GM23248 (cell line): ENCODE results near the gene DPP6. TPM values are rescaled to one million over a fixed set of nuclear protein-coding genes. Genes with fewer than 3 reads are reported as not detected.

Source experiments
- DNase-seq: peaks from one replicate; pipeline ENCODE4 v3.0.0-alpha.2; 2015
- H2AFZ ChIP-seq: fragments of 200-600 bp; sonication (generic); 2 replicates; pipeline ENCODE4 v1.6.1; 2016; ENCODE audit warnings: antibody characterized with exemption
- H3F3A ChIP-seq: fragments of 200-600 bp; sonication (generic); 2 replicates; pipeline ENCODE4 v1.6.1; 2016; ENCODE audit warnings: mild to moderate bottlenecking, antibody characterized with exemption, mixed run types; ENCODE audit not compliant: insufficient read depth
- H3K27ac ChIP-seq: fragments of 200-600 bp; sonication (generic); 2 replicates; pipeline ENCODE4 v1.5.1; 2016; ENCODE audit warnings: mild to moderate bottlenecking
- H3K27me3 ChIP-seq: fragments of 200-600 bp; sonication (generic); replicated peaks from 2 replicates; pipeline ENCODE4 v1.6.1; 2016; ENCODE audit warnings: mild to moderate bottlenecking; ENCODE audit not compliant: insufficient read depth
- H3K36me3 ChIP-seq: fragments of 200-600 bp; sonication (generic); 2 replicates; pipeline ENCODE4 v1.6.1; 2016; ENCODE audit warnings: low read depth, mild to moderate bottlenecking
- H3K4me1 ChIP-seq: fragments of 200-600 bp; sonication (generic); 2 replicates; pipeline ENCODE4 v1.6.1; 2016; ENCODE audit warnings: mild to moderate bottlenecking; ENCODE audit not compliant: insufficient read depth
- H3K4me2 ChIP-seq: fragments of 200-600 bp; sonication (generic); one replicate; pipeline ENCODE4 v1.6.1; 2016; ENCODE audit warnings: mild to moderate bottlenecking; ENCODE audit not compliant: unreplicated experiment
- H3K4me3 ChIP-seq: fragments of 200-600 bp; sonication (generic); 2 replicates; pipeline ENCODE4 v1.5.1; 2016; ENCODE audit warnings: mild to moderate bottlenecking
- H3K79me2 ChIP-seq: fragments of 200-600 bp; sonication (generic); 2 replicates; pipeline ENCODE4 v1.6.1; 2016; ENCODE audit warnings: mild to moderate bottlenecking; ENCODE audit not compliant: insufficient read depth
- H3K9ac ChIP-seq: fragments of 200-600 bp; sonication (generic); 2 replicates; pipeline ENCODE4 v1.6.1; 2016; ENCODE audit warnings: mild to moderate bottlenecking
- H3K9me2 ChIP-seq: fragments of 200-600 bp; sonication (generic); 2 replicates; pipeline ENCODE4 v1.6.1; 2016; ENCODE audit warnings: mixed run types, mild to moderate bottlenecking, moderate library complexity; ENCODE audit not compliant: insufficient read depth
- H3K9me3 ChIP-seq: fragments of 200-600 bp; sonication (generic); one replicate; pipeline ENCODE4 v1.6.1; 2017; ENCODE audit warnings: low read depth
- H4K20me1 ChIP-seq: fragments of 200-600 bp; sonication (generic); 2 replicates; pipeline ENCODE4 v1.6.0; 2016; ENCODE audit not compliant: insufficient read depth
- EZH2 ChIP-seq: fragments of 200-600 bp; sonication (generic); IDR thresholded peaks from 2 replicates; pipeline ENCODE4 v1.6.1; 2018; ENCODE audit warnings: antibody characterized with exemption, mild to moderate bottlenecking; ENCODE audit not compliant: insufficient read depth, poor library complexity, severe bottlenecking
- EZH2phosphoT487 ChIP-seq: fragments of 200-600 bp; sonication (generic); IDR thresholded peaks from 2 replicates; pipeline ENCODE4 v1.6.1; 2018; ENCODE audit warnings: antibody characterized with exemption, moderate library complexity, mild to moderate bottlenecking, low read depth; ENCODE audit not compliant: insufficient read depth
- WGBS, 2 experiments: methylation state at CpG; one replicate each; pipeline ENCODE4 v1.1.6; 2015 to 2017; ENCODE audit warnings: low lambda C conversion rate in 2 of 2, low coverage in 1 of 2; ENCODE audit errors: missing lambda C conversion rate in 2 of 2; 5-methylcytosine and 5-hydroxymethylcytosine counted together
- in situ Hi-C: fragments of 300-500 bp; cut with MboI; formaldehyde crosslinking; loops from 2 replicates; pipeline ENCODE4 v1.15.0; 2020
- polyA plus RNA-seq: library from polyadenylated mRNA; unstranded; fragments of >200 nt; fragmentation: Nextera tagmentation; extraction: Ambion mirVana; gene quantifications from 2 replicates; pipeline ENCODE4 v1.2.1, GENCODE V29; 2016
- total RNA-seq: library from RNA; depleted of rRNA; stranded (reverse); fragments of >200 nt; shearing (Covaris generic); gene quantifications from 2 replicates; pipeline ENCODE4 v1.2.3, GENCODE V29; 2014

DPP6 gene
- total and polyA plus RNA-seq, 2 experiments from 2014 or later = not detected

DNA sequence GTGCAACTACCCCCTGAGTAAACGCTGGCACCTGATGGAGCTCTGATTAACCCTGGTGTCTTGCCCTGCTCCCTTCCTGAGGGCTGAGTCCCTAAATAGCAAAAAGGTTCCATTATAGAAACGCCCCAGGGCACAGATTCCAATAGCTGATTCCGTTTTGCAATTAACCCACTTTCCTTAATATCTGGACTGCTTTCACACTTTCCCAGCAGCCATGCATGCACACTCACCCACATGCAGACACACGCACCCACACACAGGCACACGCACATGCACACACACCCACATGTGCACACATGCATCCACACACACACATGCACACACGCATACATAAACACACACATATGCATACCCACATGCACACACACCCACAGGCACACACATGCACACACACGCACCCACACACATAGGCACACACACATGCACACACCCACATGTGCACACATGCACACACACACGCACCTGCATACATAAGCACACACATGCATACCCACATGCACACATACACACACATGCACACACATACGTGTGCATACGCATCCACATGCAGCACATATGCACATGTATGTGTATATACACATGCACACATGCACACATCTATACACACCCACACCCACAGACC is 821.4 kb downstream of the DPP6 start:
- in situ Hi-C loops = no loop called here
- no peak overlapping the region for H2AFZ ChIP-seq

GRCh38 chr7:154874409-154875113 is 822.4 kb downstream of the DPP6 start:
- Histone ChIP-seq H3K9ac (no peak overlapping the region), H4K20me1 (no peaks in the 10 kb centered on the region)
- WGBS, 2 experiments = 43 to 47% methylated on average over 8 to 10 of the region's 10 CpGs

More for the DNA sequence above, 821.4 kb downstream of the DPP6 start:
- H3K4me2 ChIP-seq = no peak overlapping the region
- no peak for DNase-seq
- no peaks in the 10 kb centered on the region for H4K20me1 ChIP-seq
- H3K36me3 ChIP-seq = no peaks in the 10 kb centered on the region
- H3K79me2 ChIP-seq = no peaks in the 10 kb centered on the region
- H3K4me3 ChIP-seq = no peak overlapping the region
- H3K9me3 ChIP-seq = no peaks in the 10 kb centered on the region
- no peaks in the 10 kb centered on the region for H3K4me1 ChIP-seq
- no peaks in the 10 kb centered on the region for H3F3A ChIP-seq
- TF ChIP-seq EZH2phosphoT487 = no peak
- no peak for TF ChIP-seq EZH2
- H3K27ac ChIP-seq = no peak overlapping the region
- H3K9me2 ChIP-seq = no peaks in the 10 kb centered on the region
- no peak overlapping the region for H3K9ac ChIP-seq
- 50 to 52% methylated on average over 10 of the region's 10 CpGs for WGBS, 2 experiments
- H3K27me3 ChIP-seq = no peaks in the 10 kb centered on the region

DNA sequence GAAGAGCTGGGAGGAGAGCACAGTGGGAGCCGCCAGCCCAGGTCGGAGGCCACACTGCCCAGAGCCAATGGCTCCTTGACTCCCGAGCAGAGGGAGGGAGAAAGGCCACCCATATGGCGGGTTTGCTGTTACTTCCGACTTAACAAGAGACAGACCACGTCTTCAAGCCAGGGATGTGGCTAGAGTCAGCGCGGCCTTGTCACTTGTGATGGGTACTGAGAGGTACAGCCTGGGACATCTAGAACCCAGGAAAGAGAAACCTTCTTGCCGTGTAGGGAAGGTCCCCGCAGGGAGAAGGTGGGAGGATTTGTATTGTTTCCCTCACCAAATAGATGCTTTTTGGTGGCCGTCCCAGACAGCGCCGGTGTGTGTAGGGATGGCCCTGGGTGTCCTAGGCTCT is 823.1 kb downstream of the DPP6 start:
- Histone ChIP-seq H3F3A (no peaks in the 10 kb centered on the region), H4K20me1 (no peaks in the 10 kb centered on the region), H3K9ac (no peak overlapping the region), H3K27ac (no peak overlapping the region), H3K4me3 (no peak overlapping the region), H3K79me2 (no peaks in the 10 kb centered on the region), H3K9me2 (no peaks in the 10 kb centered on the region), H3K27me3 (no peaks in the 10 kb centered on the region), H2AFZ (no peak overlapping the region), H3K36me3 (no peaks in the 10 kb centered on the region), H3K4me2 (no peak overlapping the region), H3K9me3 (no peaks in the 10 kb centered on the region), H3K4me1 (no peaks in the 10 kb centered on the region)
- 43 to 52% methylated on average over 13 of the region's 13 CpGs for WGBS, 2 experiments
- in situ Hi-C loops = no loop called here
- DNase-seq = no peak
- TF ChIP-seq EZH2phosphoT487 (no peak), EZH2 (no peak)

More at GRCh38 chr7:154874409-154875113, 822.4 kb downstream of the DPP6 start:
- Histone ChIP-seq H3K9me3 (no peaks in the 10 kb centered on the region), H3K9me2 (no peaks in the 10 kb centered on the region), H3K27ac (no peak overlapping the region), H3K27me3 (no peaks in the 10 kb centered on the region), H3K4me3 (no peak overlapping the region), H3K4me1 (no peaks in the 10 kb centered on the region), H3K36me3 (no peaks in the 10 kb centered on the region), H2AFZ (no peak overlapping the region), H3K79me2 (no peaks in the 10 kb centered on the region), H3F3A (no peaks in the 10 kb centered on the region), H3K4me2 (no peak overlapping the region)
- TF ChIP-seq EZH2 = no peak
- TF ChIP-seq EZH2phosphoT487 = no peak
- no peak for DNase-seq
- in situ Hi-C loops = no loop called here

DNA sequence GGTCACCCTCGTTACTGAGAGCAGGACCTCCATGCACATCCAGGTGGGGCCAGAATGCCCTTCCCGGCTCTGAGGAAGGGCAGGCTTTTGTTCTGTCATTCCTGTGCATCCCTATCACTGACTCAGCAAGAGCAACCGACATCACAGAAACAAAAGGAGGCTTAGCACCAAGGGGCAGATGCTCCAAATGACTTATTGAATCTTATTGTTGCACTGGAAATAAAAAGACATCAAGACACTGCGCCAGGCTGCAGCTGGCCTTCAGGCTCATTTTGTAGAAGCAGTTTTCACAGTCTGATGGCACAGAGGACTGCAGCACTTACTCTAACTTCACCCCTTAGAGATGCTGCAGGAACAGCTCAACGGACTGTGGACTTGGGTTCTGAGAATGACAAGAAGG is 824.3 kb downstream of the DPP6 start:
- H3K36me3 ChIP-seq = no peaks in the 10 kb centered on the region
- no peak overlapping the region for H3K27ac ChIP-seq
- no peak for DNase-seq
- H2AFZ ChIP-seq = no peak overlapping the region
- no peaks in the 10 kb centered on the region for H4K20me1 ChIP-seq
- H3K4me3 ChIP-seq = no peak overlapping the region
- 24 to 25% methylated on average over 5 of the region's 5 CpGs for WGBS, 2 experiments
- H3K79me2 ChIP-seq = no peaks in the 10 kb centered on the region
- no peaks in the 10 kb centered on the region for H3K4me1 ChIP-seq
- no peaks in the 10 kb centered on the region for H3K9me3 ChIP-seq
- no peaks in the 10 kb centered on the region for H3F3A ChIP-seq
- H3K4me2 ChIP-seq = no peak overlapping the region
- H3K9ac ChIP-seq = no peak overlapping the region
- no peaks in the 10 kb centered on the region for H3K9me2 ChIP-seq
- H3K27me3 ChIP-seq = no peaks in the 10 kb centered on the region
- no peak for TF ChIP-seq EZH2
- no peak for TF ChIP-seq EZH2phosphoT487
- in situ Hi-C loops = no loop called here
